ENCODE measurements around the gene PARP16. TPM values are rescaled to one million over a fixed set of nuclear protein-coding genes. Genes with fewer than 3 reads are reported as not detected.

PARP16 gene
- total RNA-seq, 1 experiment from 2014 or later, result 4.7 TPM

GRCh38 chr15:65304381-65305149 lies 17.9 kb upstream of the PARP16 start, which contains the start of gene RNU5B-1 (continued):
- TF ChIP-seq ZNF263 (CRISPR knock-in tag; IDR thresholded peaks at IDR 0.05; ENCODE audit: low read depth) (no peak), ZNF219 (CRISPR knock-in tag; IDR thresholded peaks at IDR 0.05; ENCODE audit: borderline replicate concordance) (no peak; the same call in 1 of the 2 replicates), PREB (CRISPR knock-in tag; IDR thresholded peaks at IDR 0.05; ENCODE audit: borderline replicate concordance) (0 out of 2 replicates have a peak, but pooled peaks have one; percentile 66), MYBL2 (CRISPR knock-in tag; IDR thresholded peaks at IDR 0.05) (peak; percentile 50), TP53 (CRISPR knock-in tag; IDR thresholded peaks at IDR 0.05) (peak; percentile 67; the same call in 1 of the 2 replicates), HMGA2 (CRISPR knock-in tag; IDR thresholded peaks at IDR 0.05) (0 out of 2 replicates have a peak, but pooled peaks have one; percentile 4), ZSCAN18 (CRISPR knock-in tag; IDR thresholded peaks at IDR 0.05) (no peak), FOXP4 (CRISPR knock-in tag; IDR thresholded peaks at IDR 0.05) (no peak), E2F4 (CRISPR knock-in tag; IDR thresholded peaks at IDR 0.05; ENCODE audit: borderline replicate concordance, low read depth) (peak; percentile 75; the same call in 1 of the 2 replicates), RELA (CRISPR knock-in tag; IDR thresholded peaks at IDR 0.05; ENCODE audit: borderline replicate concordance) (no peak), ATF2 (CRISPR knock-in tag; IDR thresholded peaks at IDR 0.05; ENCODE audit: borderline replicate concordance, low read depth) (no peak), AFF4 (CRISPR knock-in tag; IDR thresholded peaks at IDR 0.05; ENCODE audit: borderline replicate concordance) (no peak; the same call in 1 of the 2 replicates), ERG (CRISPR knock-in tag; IDR thresholded peaks at IDR 0.05) (peak; percentile 95), ZMAT4 (CRISPR knock-in tag; IDR thresholded peaks at IDR 0.05) (peak; percentile 96), CTCF (IDR thresholded peaks at IDR 0.05) (no peak; the same call in 1 of the 2 replicates), ZNF532 (CRISPR knock-in tag; IDR thresholded peaks at IDR 0.05; ENCODE audit: borderline replicate concordance) (peak; percentile 97)
